NCI-H345 (cell line): ENCODE results near the gene ANGPTL4.
"Not testable (repeated sequence)": the region's sequence is repeated elsewhere in the genome, so short reads cannot be mapped to it uniquely, and the experiment has no call there.

Experiments
- DNase-seq: peaks from one replicate; lab custom pipeline; 2025; lab: John Stamatoyannopoulos, UW

The ANGPTL4 gene

GRCh38 chr19:8363803-8364771 lies at the start of gene ANGPTL4:
Gene ANGPTL4, plus strand, starts transcription at chr19:8364155. Its CDS starts 167 bp downstream, at chr19:8364322.
- peak; percentile 50 for DNase-seq

DNA sequence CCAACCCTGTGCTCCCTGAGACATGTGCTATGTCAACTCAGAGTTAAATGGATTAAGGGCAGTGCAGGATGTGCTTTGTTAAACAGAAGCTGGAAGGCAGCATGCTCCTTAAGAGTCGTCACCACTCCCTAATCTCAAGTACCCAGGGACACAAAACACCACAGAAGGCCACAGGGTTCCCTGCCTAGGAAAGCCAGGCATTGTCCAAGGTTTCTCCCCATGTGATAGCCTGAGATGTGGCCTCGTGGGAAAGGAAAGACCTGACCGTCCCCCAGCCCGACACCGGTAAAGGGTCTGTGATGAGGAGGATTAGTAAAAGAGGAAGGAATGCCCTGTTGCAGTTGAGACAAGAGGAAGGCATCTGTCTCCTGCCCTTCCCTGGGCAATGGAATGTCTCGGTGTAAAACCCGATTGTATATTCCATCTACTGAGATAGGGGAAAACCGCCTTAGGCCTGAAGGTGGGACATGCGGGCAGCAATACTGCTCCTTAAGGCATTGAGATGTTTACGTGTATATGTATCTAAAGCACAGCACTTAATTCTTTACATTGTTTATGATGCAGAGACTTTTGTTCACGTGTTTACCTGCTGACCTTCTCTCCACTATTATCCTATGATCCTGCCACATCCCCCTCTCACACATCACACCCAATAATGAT lies 48.8 kb upstream of the ANGPTL4 start:
- not testable (repeated sequence) for DNase-seq

GRCh38 chr19:8316351-8317125 lies 47.4 kb upstream of the ANGPTL4 start:
- no peak for DNase-seq

DNA sequence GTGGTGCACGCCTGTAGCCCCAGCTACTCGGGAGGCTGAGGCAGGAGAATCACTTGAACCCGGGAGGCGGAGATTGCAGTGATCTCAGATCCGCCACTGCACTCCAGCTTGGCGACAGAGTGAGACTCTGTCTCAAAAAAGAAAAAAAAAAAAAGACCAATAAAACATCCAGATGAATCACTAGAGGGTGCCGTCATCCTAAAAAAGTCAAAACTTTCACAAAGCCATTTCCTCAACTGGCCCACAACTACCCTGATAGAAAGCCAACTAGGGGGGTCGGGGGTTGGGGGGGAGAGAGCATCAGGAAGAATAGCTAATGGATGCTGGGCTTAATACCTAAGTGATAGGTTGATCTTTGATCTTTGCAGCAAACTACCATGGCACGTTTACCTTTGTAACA lies 45.1 kb upstream of the ANGPTL4 start:
- not testable (repeated sequence) for DNase-seq

DNA sequence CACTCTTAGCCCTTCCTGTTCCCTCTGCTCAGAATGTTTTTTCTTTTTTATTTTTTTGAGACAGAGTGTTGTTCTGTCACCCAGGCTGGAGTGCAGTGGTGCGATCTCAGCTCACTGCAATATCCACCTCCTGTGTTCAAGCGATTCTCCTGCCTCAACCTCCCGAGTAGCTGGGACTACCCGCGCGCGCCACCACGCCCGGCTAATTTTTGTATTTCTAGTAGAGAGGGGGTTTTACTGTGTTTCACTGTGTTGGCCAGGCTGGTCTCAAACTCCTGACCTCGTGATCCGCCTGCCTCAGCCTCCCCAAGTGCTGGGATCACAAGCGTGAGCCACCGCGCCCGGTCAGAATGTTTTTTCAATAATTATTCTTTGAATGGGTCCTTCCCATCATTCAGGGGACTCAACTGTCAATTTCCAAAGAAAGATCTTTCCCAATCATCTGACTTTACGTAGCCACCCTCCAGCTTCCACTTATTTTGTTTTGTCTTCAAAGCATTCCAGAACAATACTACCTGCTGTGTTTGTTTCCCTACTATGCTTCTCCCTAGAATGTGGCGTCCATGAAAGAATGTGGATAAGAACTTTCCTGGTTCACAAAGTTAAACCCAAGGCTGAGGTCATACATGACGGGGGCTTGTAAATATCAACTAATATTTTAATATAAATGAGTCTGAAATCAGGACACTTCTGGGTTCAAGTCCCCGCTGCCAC lies 44.0 kb upstream of the ANGPTL4 start:
- no peak for DNase-seq

- no peak for DNase-seq
These were observed 43.3 kb upstream of the ANGPTL4 start for GRCh38 chr19:8320564-8321066.

GRCh38 chr19:8321067-8321985 lies 42.6 kb upstream of the ANGPTL4 start, which contains the start of the genes NDUFA7 and RPS28:
Gene NDUFA7, minus strand, starts transcription at chr19:8321375. Its CDS starts 17 bp downstream, at chr19:8321358.
Gene RPS28, plus strand, starts transcription at chr19:8321496. Its CDS starts 35 bp downstream, at chr19:8321531.
- peak; percentile 97 for DNase-seq

- DNase-seq: no peak
These were observed 41.8 kb upstream of the ANGPTL4 start for GRCh38 chr19:8321986-8322637.

- no peak for DNase-seq
These were observed 41.3 kb upstream of the ANGPTL4 start for GRCh38 chr19:8322638-8322997.

DNA sequence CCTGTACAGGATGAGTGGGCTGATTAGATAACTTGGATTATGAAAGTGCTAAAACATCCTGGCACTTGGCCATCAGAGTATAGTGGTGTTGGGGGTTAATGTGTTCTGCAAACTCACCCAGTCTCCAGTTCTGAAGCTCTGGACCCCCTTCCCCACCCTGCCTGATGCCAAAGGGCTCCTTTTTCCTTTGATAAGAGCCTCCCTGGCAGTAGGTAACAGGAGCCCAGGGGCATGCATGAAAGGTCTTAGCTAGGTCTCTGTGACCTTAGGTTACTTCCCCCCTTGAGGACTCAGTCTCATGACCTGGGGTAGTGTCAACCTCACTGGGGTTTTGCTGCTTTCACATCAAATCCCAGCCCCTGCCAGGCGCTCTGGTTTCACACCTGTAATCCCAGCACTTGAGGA lies 40.2 kb upstream of the ANGPTL4 start:
- no peak for DNase-seq

DNA sequence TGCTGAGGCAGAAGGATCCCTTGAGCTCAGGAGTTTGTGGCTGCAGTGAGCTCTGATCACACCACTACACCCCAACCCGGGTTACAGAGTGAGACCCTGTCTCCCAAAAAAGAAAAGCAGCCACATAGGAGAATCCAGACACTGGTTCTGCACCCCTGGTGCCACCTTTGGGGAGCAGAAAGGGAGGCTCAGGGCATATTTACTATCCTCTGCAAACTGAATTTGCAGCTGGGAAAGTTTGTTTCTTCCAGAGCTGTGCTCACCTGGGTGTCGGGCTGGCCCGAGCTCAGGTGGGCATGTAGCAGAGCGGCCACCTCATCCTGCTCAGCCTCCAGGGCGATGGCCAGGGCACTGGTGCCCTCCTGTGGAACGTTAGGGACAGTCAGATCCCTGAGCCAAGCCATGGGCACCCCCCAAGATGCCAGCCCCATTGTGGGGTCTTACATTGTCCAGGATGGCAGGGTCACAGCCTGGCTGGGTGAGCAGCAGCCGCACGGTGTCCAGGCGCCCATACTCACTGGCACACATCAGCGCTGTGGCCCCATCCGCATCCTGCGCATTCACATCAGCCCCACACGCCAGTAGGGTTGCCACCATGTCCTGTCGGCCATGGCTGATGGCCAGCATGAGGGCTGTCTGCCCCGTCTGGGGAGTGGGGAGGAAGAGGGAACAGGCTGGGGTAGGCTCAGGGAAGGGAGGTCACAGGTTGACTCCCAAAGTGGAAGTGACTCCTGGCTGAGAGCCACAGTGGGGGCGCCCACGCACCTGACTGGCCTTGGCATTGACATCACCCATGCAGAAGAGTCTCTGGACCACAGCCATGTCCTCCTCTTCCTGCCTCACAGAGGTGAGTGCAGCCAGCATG lies 39.5 kb upstream of the ANGPTL4 start:
- DNase-seq: no peak

DNA sequence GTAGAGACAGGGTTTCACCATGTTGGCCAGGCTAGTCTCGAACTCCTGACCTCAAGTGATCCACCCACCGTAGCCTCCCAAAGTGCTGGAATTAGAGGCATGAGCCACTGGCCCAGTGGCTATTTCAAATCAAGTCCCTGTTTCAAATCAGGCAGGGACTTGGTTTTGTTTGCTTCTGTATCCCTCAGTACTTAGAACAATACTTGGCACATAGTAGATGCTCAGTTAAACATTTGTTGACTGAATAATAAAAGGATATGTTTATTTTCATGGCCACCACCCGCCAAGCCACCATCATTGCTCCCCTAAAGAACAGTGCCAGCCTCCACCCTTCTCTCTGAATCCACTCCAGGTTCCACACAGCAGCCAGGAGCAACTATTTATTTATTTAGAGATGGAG lies 38.5 kb upstream of the ANGPTL4 start:
- no peak for DNase-seq

DNA sequence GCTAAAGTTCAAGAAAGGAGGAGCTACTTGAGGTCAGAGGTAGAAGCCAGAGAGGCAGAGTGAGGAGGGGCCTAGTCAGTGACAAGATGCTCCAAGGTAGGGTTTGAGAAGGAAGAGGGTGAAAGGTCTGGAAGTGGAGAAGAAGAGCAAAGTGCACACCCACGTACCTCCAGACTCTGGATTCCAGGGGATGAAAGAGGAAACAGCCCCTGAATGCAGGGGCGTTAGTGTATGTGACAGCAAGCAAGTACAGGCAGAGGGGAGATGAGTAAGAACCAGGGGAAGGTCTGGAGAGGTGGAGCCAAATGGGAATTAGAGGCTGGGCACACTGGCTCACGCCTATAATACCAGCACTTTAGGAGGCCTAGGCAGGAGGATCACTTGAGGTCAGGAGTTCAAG lies 34.0 kb upstream of the ANGPTL4 start:
- DNase-seq: no peak

GRCh38 chr19:8331263-8331845 lies 32.6 kb upstream of the ANGPTL4 start:
- no peak for DNase-seq

GRCh38 chr19:8332976-8333766 lies 30.8 kb upstream of the ANGPTL4 start:
- no peak for DNase-seq

DNA sequence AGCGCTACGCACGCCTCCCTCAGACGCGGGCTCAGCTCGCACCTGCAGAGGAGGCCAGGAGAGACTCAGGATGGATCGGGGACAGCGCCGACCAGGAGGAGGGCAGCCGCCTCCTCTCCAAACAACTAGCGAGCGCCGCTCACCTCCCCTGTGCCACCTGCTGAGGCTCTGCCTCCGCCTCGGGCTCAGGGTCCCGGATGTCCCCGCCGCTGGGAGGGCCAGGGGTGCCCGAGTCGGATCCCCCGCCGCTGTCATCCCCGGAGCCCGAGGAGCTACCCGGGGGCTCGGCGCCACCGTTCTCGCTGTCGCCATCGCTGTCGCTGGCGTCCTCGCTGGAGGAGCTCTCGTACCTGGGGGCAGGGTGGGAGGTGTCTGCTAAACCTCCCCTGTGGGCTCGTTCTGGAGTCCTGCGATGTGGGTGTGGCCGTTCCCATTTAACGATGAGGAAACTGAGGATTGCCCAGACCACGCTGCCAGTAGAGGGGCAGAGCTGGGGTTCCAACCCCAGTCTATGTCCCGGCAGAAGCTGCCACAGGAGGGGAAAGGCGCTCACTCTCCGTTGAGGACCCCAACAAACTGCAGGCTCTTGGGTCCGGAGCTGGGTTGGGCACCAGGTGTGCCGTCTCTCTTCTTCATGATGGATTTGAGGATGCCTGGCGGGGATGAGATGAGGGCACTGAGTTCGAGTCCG lies 30.0 kb upstream of the ANGPTL4 start:
- peak; percentile 42 for DNase-seq
